GM12864 (cell line): ENCODE data around the gene MICU1.

ENCODE experiments used
- DNase-seq: peaks from one replicate; pipeline ENCODE4 v3.0.0-alpha.2; 2011; ENCODE audit warnings: low read depth
- H3K4me3 ChIP-seq: 2 replicates; pipeline ENCODE4 v1.5.1; 2011; ENCODE audit warnings: mild to moderate bottlenecking, low read depth, low read length, control low read depth
- TF ChIP-seq, protein P1 (sequence below): IDR thresholded peaks from 2 replicates; pipeline ENCODE4 v1.5.1; 2011; ENCODE audit warnings: low read depth, mild to moderate bottlenecking, moderate library complexity, low read length, control low read depth, inconsistent platforms; ENCODE audit errors: missing control alignments

The MICU1 gene

DNA sequence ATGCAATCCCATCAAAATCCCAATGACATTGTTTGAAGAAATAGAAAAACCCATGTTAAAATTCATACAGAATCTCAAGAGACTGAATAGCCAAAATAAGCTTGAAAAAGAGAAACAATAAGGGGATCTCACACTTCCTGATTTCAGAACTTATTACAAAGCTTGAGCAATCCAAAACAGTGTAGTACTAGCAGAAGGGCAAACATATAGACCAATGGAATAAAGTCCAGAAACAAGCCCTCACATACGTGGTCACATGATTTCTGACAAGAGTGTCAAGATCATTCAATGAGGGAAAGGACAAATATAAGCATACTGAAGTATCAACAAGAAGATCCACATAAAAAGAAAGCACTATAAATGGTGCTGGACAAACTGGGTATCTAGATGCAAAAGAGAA is 31.9 kb downstream of the MICU1 start:
- TF ChIP-seq, protein P1, sequence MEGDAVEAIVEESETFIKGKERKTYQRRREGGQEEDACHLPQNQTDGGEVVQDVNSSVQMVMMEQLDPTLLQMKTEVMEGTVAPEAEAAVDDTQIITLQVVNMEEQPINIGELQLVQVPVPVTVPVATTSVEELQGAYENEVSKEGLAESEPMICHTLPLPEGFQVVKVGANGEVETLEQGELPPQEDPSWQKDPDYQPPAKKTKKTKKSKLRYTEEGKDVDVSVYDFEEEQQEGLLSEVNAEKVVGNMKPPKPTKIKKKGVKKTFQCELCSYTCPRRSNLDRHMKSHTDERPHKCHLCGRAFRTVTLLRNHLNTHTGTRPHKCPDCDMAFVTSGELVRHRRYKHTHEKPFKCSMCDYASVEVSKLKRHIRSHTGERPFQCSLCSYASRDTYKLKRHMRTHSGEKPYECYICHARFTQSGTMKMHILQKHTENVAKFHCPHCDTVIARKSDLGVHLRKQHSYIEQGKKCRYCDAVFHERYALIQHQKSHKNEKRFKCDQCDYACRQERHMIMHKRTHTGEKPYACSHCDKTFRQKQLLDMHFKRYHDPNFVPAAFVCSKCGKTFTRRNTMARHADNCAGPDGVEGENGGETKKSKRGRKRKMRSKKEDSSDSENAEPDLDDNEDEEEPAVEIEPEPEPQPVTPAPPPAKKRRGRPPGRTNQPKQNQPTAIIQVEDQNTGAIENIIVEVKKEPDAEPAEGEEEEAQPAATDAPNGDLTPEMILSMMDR: no peak
- DNase-seq: no peak
- H3K4me3 ChIP-seq: no peak overlapping the region

DNA sequence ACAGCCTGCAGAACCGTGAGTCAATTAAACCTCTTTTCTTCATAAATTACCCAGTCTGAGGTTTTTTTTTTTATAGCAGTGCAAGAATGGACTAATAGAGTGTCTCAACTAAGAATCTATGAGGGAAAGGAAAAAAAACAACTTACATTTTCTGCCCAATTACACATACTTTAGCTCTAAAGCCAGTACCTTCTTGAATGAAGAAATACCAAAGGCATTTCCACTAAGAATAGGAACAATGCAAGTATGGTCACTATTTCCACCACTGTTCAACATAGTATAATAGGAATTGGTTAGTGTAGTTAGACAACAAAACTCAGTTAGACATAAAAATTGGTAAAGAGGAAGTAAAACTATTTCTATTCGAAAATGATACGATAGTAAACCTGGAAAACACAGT is 37.6 kb downstream of the MICU1 start:
- TF ChIP-seq, protein P1: no peak
- no peak overlapping the region for H3K4me3 ChIP-seq
- no peak for DNase-seq

DNA sequence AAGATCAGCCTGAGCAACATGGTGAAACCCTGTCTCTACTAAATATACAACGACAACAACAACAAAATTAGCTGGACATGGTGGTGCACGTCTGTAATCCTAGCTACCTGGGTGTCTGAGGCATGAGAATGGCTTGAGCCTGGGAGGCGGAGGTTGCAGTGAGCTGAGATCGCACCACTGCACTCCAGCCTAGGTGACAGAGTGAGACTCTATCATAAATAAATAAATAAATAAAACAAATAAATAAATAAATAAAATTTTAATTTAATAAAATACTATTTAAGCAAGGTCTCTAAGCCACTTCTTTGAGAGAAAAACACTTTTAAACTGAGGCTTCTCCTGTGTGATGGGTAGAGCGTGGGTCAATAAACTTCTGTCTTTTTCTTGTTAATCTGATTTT is 38.3 kb downstream of the MICU1 start:
- no peak for DNase-seq
- TF ChIP-seq, protein P1: no peak
- H3K4me3 ChIP-seq: no peak overlapping the region

DNA sequence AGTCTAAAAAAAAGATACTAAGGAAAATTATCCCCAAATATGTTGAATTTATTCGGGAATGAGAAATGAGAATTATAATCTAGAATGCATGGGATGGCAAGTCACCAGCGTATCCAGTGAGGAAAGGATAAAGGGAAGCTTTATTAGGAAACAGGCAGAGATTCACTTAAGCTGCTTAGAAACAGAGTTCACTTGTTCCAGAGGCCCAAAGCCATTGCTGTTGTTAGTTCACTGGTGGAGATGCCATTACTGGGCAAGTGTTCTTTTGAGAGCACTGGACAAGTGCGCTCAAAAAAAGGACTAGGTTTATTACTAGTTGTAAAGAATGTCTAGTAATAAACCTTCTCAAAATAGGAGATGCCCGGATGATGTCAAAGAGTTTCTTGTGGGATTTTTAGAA is 51.2 kb downstream of the MICU1 start:
- no peak for DNase-seq
- no peak overlapping the region for H3K4me3 ChIP-seq
- TF ChIP-seq, protein P1: no peak

DNA sequence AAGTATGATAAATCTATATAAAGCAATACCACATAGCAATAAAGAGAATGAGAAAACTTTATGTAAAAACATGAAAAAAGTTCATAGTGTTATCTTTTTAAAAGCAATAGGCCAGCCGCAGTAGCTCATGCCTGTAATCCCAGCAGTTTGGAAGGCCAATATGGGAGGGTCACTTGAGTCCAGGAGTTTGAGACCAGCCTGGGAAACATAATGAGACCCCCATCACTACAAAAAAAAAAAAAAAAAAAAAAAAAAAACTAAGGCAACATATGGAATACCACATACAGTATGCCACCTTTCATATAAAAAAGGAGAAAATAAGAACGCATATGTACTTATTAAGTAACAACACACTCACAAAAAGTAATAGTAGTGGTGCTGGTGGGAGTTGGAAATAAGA is 52.8 kb downstream of the MICU1 start:
- H3K4me3 ChIP-seq: no peak overlapping the region
- no peak for DNase-seq
- TF ChIP-seq, protein P1: no peak

DNA sequence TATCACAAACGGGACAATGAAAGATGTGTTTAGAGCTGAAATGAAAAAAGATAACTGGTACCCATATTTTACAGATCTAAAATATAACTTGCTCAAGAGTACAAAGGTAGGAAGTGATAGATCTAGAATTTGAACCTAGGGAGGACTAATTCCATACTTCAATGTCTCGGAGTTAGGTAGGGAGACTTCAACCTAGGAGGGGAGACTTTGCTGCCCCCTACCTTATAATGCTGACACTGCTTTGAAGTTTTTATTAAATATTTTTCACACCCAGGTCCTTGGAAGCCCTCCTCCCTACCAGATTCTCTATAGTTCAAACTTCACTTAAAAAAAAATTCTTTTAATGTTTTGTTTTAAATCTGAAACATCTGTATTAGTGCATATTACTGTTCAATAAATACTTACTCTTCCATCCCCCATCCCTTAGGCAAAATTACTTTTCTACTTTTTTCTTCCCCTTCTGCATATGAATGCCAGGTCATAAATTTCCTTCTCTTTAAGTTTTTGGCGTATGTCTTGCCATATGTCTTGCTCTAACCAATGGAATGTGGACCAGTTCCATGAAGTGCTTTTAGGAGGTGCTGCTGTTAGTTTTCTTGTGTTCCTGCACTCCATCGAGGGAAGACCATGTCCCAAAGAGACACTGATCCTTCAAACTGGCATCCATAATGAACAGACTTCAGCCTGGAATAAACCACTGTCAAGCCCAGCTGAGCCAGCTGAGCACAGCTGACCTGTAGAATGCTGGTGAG is 57.8 kb downstream of the MICU1 start:
- DNase-seq: no peak
- TF ChIP-seq, protein P1: peak; percentile 52

DNA sequence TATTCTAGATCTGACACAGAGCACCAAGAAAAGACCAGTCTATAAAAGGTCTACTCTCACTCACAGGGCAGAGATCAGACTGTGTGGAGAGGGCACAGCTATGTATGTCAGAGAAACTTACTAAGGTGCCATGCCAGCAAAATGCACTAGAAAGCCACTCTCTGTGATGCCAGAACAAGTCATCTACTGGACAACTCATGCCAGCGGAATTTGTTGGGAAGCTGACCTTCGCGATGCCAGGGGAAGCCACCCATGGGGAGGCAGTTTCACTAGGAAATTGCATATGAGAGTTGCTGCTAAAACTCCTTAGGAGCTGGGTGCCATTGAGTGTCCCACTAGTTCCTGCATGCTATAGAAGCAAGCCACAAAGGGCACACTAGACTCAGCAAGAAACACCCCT is 58.5 kb downstream of the MICU1 start:
- TF ChIP-seq, protein P1: no peak
- no peak for DNase-seq
- no peak overlapping the region for H3K4me3 ChIP-seq

More for the DNA sequence above, 57.8 kb downstream of the MICU1 start:
- H3K4me3 ChIP-seq: no peak overlapping the region
